H1 (cell line): ENCODE results near the gene GPR37. TPM values are rescaled to one million over a fixed set of nuclear protein-coding genes. Genes with fewer than 3 reads are reported as not detected.

ENCODE experiments used
- CTCF ChIA-PET: fragments of 300-600 bp; sonication (Branson Sonifier 250); formaldehyde crosslinking; loops from one replicate; lab custom pipeline; 2021; ENCODE audit not compliant: partially characterized antibody; lab: Charles Lee
- POLR2A ChIA-PET: fragments of 300-600 bp; sonication (Branson Sonifier 250); formaldehyde crosslinking; loops from one replicate; lab custom pipeline; 2021; ENCODE audit warnings: inconsistent platforms; ENCODE audit not compliant: partially characterized antibody; lab: Charles Lee
- DNase-seq, 2 experiments: peaks; one replicate each; pipeline versions ENCODE4 v3.0.0 to v3.0.0-alpha.2; 2010 to 2022; ENCODE audit warnings: low spot score in 2 of 2, low read depth in 1 of 2, mixed read lengths in 1 of 2
- FAIRE-seq: peaks from 2 replicates; lab custom pipeline; 2011; peaks lifted over from hg19 to GRCh38; lab: Jason Lieb, UNC
- H2AFZ ChIP-seq: 2 replicates; pipeline ENCODE4 v1.8.1; 2012; ENCODE audit warnings: low read length, inconsistent platforms
- H2AK5ac ChIP-seq: 2 replicates; pipeline ENCODE4 v1.6.1; 2013; ENCODE audit warnings: low read depth, low read length
- H2BK120ac ChIP-seq: replicated peaks from 2 replicates; pipeline ENCODE3; 2013; ENCODE audit warnings: low read depth, low read length, inconsistent platforms
- H2BK12ac ChIP-seq: 2 replicates; pipeline ENCODE4 v1.6.1; 2013; ENCODE audit warnings: low read depth, low read length
- H2BK15ac ChIP-seq: 2 replicates; pipeline ENCODE4 v1.6.1; 2013; ENCODE audit warnings: low read length
- H2BK20ac ChIP-seq: 2 replicates; pipeline ENCODE4 v1.6.1; 2013; ENCODE audit warnings: low read length
- H2BK5ac ChIP-seq: 2 replicates; pipeline ENCODE4 v1.6.1; 2013; ENCODE audit warnings: low read depth, low read length
- H3K14ac ChIP-seq: 2 replicates; pipeline ENCODE4 v1.6.1; 2013; ENCODE audit warnings: inconsistent platforms; ENCODE audit not compliant: insufficient read length
- H3K18ac ChIP-seq: 2 replicates; pipeline ENCODE4 v1.6.1; 2013; ENCODE audit warnings: low read length; ENCODE audit errors: extremely low read depth
- H3K23ac ChIP-seq: 2 replicates; pipeline ENCODE4 v1.6.1; 2013; ENCODE audit warnings: inconsistent platforms; ENCODE audit not compliant: insufficient read length
- H3K23me2 ChIP-seq: 2 replicates; pipeline ENCODE4 v1.6.1; 2013; ENCODE audit warnings: low read depth, low read length
- H3K27ac ChIP-seq: 2 replicates; pipeline ENCODE4 v1.6.1; 2011; ENCODE audit warnings: low read depth, low read length, inconsistent platforms
- H3K27me3 ChIP-seq, 4 experiments: replicated peaks in 1 of 4; 1 replicate in 1 of 4; 2 replicates in 3 of 4; pipeline versions ENCODE4 v1.6.1 to v1.8.1; 2011 to 2013; ENCODE audit warnings: low read length in 3 of 4, mild to moderate bottlenecking in 3 of 4, inconsistent platforms in 2 of 4, mixed read lengths in 2 of 4, moderate library complexity in 1 of 4; ENCODE audit not compliant: control insufficient read depth in 3 of 4, insufficient read depth in 3 of 4; ENCODE audit errors: extremely low read depth in 1 of 4
- H3K36me3 ChIP-seq, 4 experiments: 2 replicates each; pipeline versions ENCODE4 v1.6.1 to v1.8.1; 2011 to 2013; ENCODE audit warnings: mild to moderate bottlenecking in 4 of 4, low read length in 3 of 4, moderate library complexity in 2 of 4, control low read depth in 1 of 4, inconsistent platforms in 1 of 4; ENCODE audit not compliant: insufficient read depth in 4 of 4, control insufficient read depth in 2 of 4
- H3K4ac ChIP-seq: replicated peaks from 2 replicates; pipeline ENCODE3; 2013; ENCODE audit warnings: low read length, low read depth, mixed read lengths, inconsistent platforms; ENCODE audit not compliant: insufficient read length
- H3K4me1 ChIP-seq, 4 experiments: replicated peaks in 1 of 4; 1 replicate in 1 of 4; 2 replicates in 3 of 4; pipeline versions ENCODE4 v1.6.1 to v1.8.1; 2011 to 2013; ENCODE audit warnings: low read length in 3 of 4, inconsistent platforms in 2 of 4, mixed read lengths in 1 of 4; ENCODE audit not compliant: insufficient read depth in 4 of 4, control insufficient read depth in 3 of 4
- H3K4me2 ChIP-seq, 2 experiments: 2 replicates each; pipeline versions ENCODE4 v1.6.1 to v1.8.1; 2011 to 2013; ENCODE audit warnings: low read depth in 2 of 2, low read length in 2 of 2, control low read depth in 1 of 2, inconsistent platforms in 1 of 2, mild to moderate bottlenecking in 1 of 2; ENCODE audit not compliant: insufficient read depth in 1 of 2
- H3K4me3 ChIP-seq, 4 experiments: fragments of 200-600, 300-600 bp in 1 of 4; sonication (generic), shearing (Covaris generic), sonication (Bioruptor Twin) in 1 of 4; 2 replicates each; pipeline versions ENCODE4 v1.5.1 to v1.8.1; 2011 to 2016; ENCODE audit warnings: low read length in 4 of 4, low read depth in 3 of 4, control low read depth in 2 of 4, inconsistent platforms in 2 of 4, mild to moderate bottlenecking in 2 of 4, mixed read lengths in 1 of 4, moderate library complexity in 1 of 4; ENCODE audit not compliant: insufficient read depth in 2 of 4; ENCODE audit errors: extremely low read depth in 1 of 4
- H3K56ac ChIP-seq: replicated peaks from 2 replicates; pipeline ENCODE3; 2013; ENCODE audit warnings: low read depth, mild to moderate bottlenecking, mixed read lengths, low read length, inconsistent platforms; ENCODE audit not compliant: insufficient read length
- H3K79me1 ChIP-seq: 2 replicates; pipeline ENCODE4 v1.6.1; 2013; ENCODE audit warnings: low read depth, low read length, control low read depth
- H3K79me2 ChIP-seq, 2 experiments: 2 replicates each; pipeline versions ENCODE4 v1.6.1 to v1.8.1; 2012 to 2013; ENCODE audit warnings: low read length in 2 of 2, mild to moderate bottlenecking in 2 of 2, inconsistent platforms in 1 of 2; ENCODE audit not compliant: insufficient read depth in 2 of 2, control insufficient read depth in 1 of 2
- H3K9ac ChIP-seq, 4 experiments: replicated peaks in 1 of 4; 1 replicate in 1 of 4; 2 replicates in 3 of 4; pipeline versions ENCODE4 v1.6.1 to v1.8.1; 2011 to 2013; ENCODE audit warnings: low read depth in 3 of 4, low read length in 3 of 4, control low read depth in 2 of 4, mild to moderate bottlenecking in 2 of 4, moderate library complexity in 2 of 4, inconsistent platforms in 1 of 4; ENCODE audit errors: extremely low read depth in 1 of 4
- H3K9me3 ChIP-seq, 2 experiments: 2 replicates each; pipeline versions ENCODE4 v1.6.1 to v1.8.1; 2012 to 2013; ENCODE audit warnings: mild to moderate bottlenecking in 2 of 2, moderate library complexity in 2 of 2, control low read depth in 1 of 2, inconsistent platforms in 1 of 2, low read depth in 1 of 2, low read length in 1 of 2, mixed read lengths in 1 of 2; ENCODE audit not compliant: insufficient read depth in 2 of 2
- H4K20me1 ChIP-seq, 2 experiments: replicated peaks in 1 of 2; 2 replicates each; pipeline versions ENCODE3 to v1.8.1; 2011 to 2013; ENCODE audit warnings: inconsistent platforms in 2 of 2, low read length in 2 of 2, mild to moderate bottlenecking in 1 of 2; ENCODE audit not compliant: insufficient read depth in 2 of 2, control insufficient read depth in 1 of 2
- H4K5ac ChIP-seq: 2 replicates; pipeline ENCODE4 v1.6.1; 2013; ENCODE audit warnings: low read length, low read depth, mixed read lengths, inconsistent platforms; ENCODE audit not compliant: insufficient read length
- H4K8ac ChIP-seq: 2 replicates; pipeline ENCODE4 v1.8.0; 2013; ENCODE audit warnings: mild to moderate bottlenecking, moderate library complexity, low read length, inconsistent platforms; ENCODE audit not compliant: insufficient read depth; ENCODE audit errors: extremely low read depth
- H4K91ac ChIP-seq: replicated peaks from 2 replicates; pipeline ENCODE3; 2013; ENCODE audit warnings: low read length, mixed read lengths, inconsistent platforms; ENCODE audit not compliant: insufficient read length
- BRCA1 ChIP-seq: IDR thresholded peaks from 2 replicates; pipeline ENCODE4 v1.6.1; 2012; ENCODE audit warnings: low read depth, low read length, improper control_type of control experiment
- EP300 ChIP-seq, 2 experiments: IDR thresholded peaks; 1 replicate in 1 of 2; 2 replicates in 1 of 2; pipeline ENCODE4 v1.6.1; 2011 to 2012; ENCODE audit warnings: low read depth in 2 of 2, low read length in 2 of 2, mild to moderate bottlenecking in 2 of 2, borderline replicate concordance in 1 of 2, inconsistent platforms in 1 of 2, moderate library complexity in 1 of 2
- GABPA ChIP-seq: IDR thresholded peaks from 2 replicates; pipeline ENCODE4 v1.6.1; 2011; ENCODE audit warnings: mild to moderate bottlenecking, low read length, moderate library complexity, borderline replicate concordance; ENCODE audit not compliant: insufficient read depth
- HDAC2 ChIP-seq, 2 experiments: fragments of 300-600 bp in 1 of 2; sonication (generic) in 1 of 2; IDR thresholded peaks; 2 replicates each; pipeline ENCODE4 v1.6.1; 2011 to 2012; ENCODE audit warnings: low read depth in 2 of 2, low read length in 2 of 2, mild to moderate bottlenecking in 2 of 2, moderate library complexity in 2 of 2, borderline replicate concordance in 1 of 2, inconsistent platforms in 1 of 2
- RFX5 ChIP-seq: IDR thresholded peaks from 2 replicates; pipeline ENCODE4 v1.6.1; 2011; ENCODE audit warnings: low read depth, low read length, improper control_type of control experiment, borderline replicate concordance
- SIN3A ChIP-seq, 2 experiments: IDR thresholded peaks in 1 of 2; conservative IDR thresholded peaks in 1 of 2; 2 replicates each; pipeline ENCODE4 v1.6.1; 2011 to 2012; ENCODE audit warnings: low read length in 2 of 2, improper control_type of control experiment in 1 of 2, low read depth in 1 of 2, mild to moderate bottlenecking in 1 of 2
- SIRT6 ChIP-seq: IDR thresholded peaks from one replicate; pipeline ENCODE4 v1.7.1; 2012; ENCODE audit warnings: low read length, inconsistent platforms
- WGBS, 2 experiments: shearing (Covaris generic) in 1 of 2; methylation state at CpG; one replicate each; pipeline versions ENCODE4 v1.1.6 to v1.1.7; 2013 to 2015; ENCODE audit warnings: low lambda C conversion rate in 2 of 2, mixed read lengths in 2 of 2, inconsistent platforms in 1 of 2, low coverage in 1 of 2, missing lambda C conversion rate in 1 of 2; ENCODE audit not compliant: insufficient replicate concordance in 2 of 2, insufficient coverage in 1 of 2, insufficient read length in 1 of 2; ENCODE audit errors: extremely low coverage in 1 of 2, missing lambda C conversion rate in 1 of 2; 5-methylcytosine and 5-hydroxymethylcytosine counted together
- polyA plus RNA-seq, 7 experiments: library from polyadenylated mRNA; depleted of rRNA in 3 of 7; stranded (reverse) in 5 of 7; unstranded in 2 of 7; fragments of >200 nt in 5 of 7; fragments of 200-250 nt in 2 of 7; gene quantifications; 1 replicate in 5 of 7; 2 replicates in 1 of 7; 4 replicates in 1 of 7; pipeline versions ENCODE4 v1.2.1 to v1.2.3, GENCODE V29; 2011 to 2013; ENCODE audit warnings: missing spikeins in 2 of 7, mixed read lengths in 2 of 7
- total RNA-seq: library from RNA; stranded (reverse); fragmentation: NEBNext Ultra II Directional; extraction: Animal tissue kit (Norgen Biotek cat#: 25700); gene quantifications from 2 replicates; pipeline ENCODE4 v1.2.1, GENCODE V29; 2021

The GPR37 gene
- total and polyA plus RNA-seq, 2 of the 8 experiments (the other 6 are each of a cell fraction or from before 2014, with no cell fraction given), result 1.5 to 17.4 TPM

DNA sequence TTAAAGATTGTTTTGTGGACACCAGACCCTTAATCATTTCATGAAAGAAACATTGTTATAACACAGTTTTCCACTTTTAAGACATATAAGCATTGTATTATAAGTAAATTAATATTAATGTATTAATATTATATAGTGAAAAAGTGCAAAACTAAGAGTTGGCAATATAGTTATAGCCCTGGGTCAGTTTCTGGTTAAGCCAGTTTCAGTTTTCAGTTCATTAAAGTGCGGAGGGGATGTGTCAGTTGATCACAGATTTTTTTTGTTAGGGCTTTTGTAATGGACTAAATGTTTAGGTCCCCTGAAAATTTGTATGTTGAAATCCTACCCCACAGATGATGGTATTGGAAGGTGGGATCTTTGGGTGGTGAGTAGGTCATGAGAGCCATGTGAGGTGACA lies 45.7 kb upstream of the GPR37 start:
- no peak overlapping the region for H2BK15ac ChIP-seq
- no peaks in the 10 kb centered on the region for H3K79me2 ChIP-seq
- H3K4me1 ChIP-seq, result peaks cover 0 to 18% (median 2%) of the 10 kb centered on the region in 4 experiments; a peak in 2 of 7 replicates
- H2AFZ ChIP-seq, result no peak overlapping the region
- H4K91ac ChIP-seq, result no peak overlapping the region
- H3K9ac ChIP-seq, result no peak overlapping the region
- CTCF ChIA-PET, result no interaction called here
- DNase-seq (no peak), FAIRE-seq (no peak)
- no peaks in the 10 kb centered on the region for H3K9me3 ChIP-seq
- H3K27ac ChIP-seq, result no peak overlapping the region
- H3K14ac ChIP-seq, result no peak overlapping the region
- H3K27me3 ChIP-seq, result no peaks in the 10 kb centered on the region
- no peak overlapping the region for H2BK120ac ChIP-seq
- H4K8ac ChIP-seq, result no peak overlapping the region
- H4K5ac ChIP-seq, result peak overlapping the region; percentile 66
- H3K4me2 ChIP-seq, result no peak overlapping the region
- H2AK5ac ChIP-seq, result no peak overlapping the region
- no peak overlapping the region; the same call in 1 of the 2 replicates for H2BK20ac ChIP-seq
- no peak overlapping the region for H3K56ac ChIP-seq
- no peak for TF ChIP-seq GABPA
- TF ChIP-seq SIN3A (conservative IDR thresholded peaks at IDR 0.05 in 1 of 2, IDR thresholded peaks at IDR 0.05 in 1 of 2; ENCODE audit: low read depth in 1 of 2, low read length in 2 of 2), result no peak
- no peak for TF ChIP-seq RFX5
- no peak for TF ChIP-seq SIRT6
- TF ChIP-seq HDAC2 (IDR thresholded peaks at IDR 0.05; ENCODE audit: borderline replicate concordance in 1 of 2, low read depth in 2 of 2, low read length in 2 of 2), result no peak
- TF ChIP-seq BRCA1, result no peak
- TF ChIP-seq EP300 (IDR thresholded peaks at IDR 0.05; ENCODE audit: borderline replicate concordance in 1 of 2, low read depth in 2 of 2, low read length in 2 of 2), result no peak
- no peaks in the 10 kb centered on the region for H3K36me3 ChIP-seq
- no peak overlapping the region; the same call in 1 of the 2 replicates for H3K18ac ChIP-seq
- no peaks in the 10 kb centered on the region for H4K20me1 ChIP-seq
- POLR2A ChIA-PET, result no interaction called here
- H2BK12ac ChIP-seq, result peak overlapping the region; percentile 53; the same call in 1 of the 2 replicates
- H3K23me2 ChIP-seq, result no peaks in the 10 kb centered on the region
- no peak overlapping the region for H2BK5ac ChIP-seq
- 95% methylated on average over 1 of the region's 1 CpG; no CpG with 5 or more reads in 1 of the 2 experiments for WGBS, 2 experiments
- H3K4me3 ChIP-seq, result no peak overlapping the region
- no peak overlapping the region for H3K4ac ChIP-seq
- H3K79me1 ChIP-seq, result no peaks in the 10 kb centered on the region
- H3K23ac ChIP-seq, result no peak overlapping the region
